Stimulated activated CD8-positive, alpha-beta memory T cell treated with anti-CD3 and anti-CD28 coated beads, Interleukin-15, amount 100 ng/mL, for 48 hours (primary cell): Measurements from ENCODE around the gene C19orf38.

Source experiments
- DNase-seq, 2 donors: peaks; one replicate each; pipeline ENCODE4 v3.0.0-alpha.2; 2020; ENCODE audit warnings: low read depth in 2 of 2

The C19orf38 gene, protein sequence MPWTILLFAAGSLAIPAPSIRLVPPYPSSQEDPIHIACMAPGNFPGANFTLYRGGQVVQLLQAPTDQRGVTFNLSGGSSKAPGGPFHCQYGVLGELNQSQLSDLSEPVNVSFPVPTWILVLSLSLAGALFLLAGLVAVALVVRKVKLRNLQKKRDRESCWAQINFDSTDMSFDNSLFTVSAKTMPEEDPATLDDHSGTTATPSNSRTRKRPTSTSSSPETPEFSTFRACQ

DNA sequence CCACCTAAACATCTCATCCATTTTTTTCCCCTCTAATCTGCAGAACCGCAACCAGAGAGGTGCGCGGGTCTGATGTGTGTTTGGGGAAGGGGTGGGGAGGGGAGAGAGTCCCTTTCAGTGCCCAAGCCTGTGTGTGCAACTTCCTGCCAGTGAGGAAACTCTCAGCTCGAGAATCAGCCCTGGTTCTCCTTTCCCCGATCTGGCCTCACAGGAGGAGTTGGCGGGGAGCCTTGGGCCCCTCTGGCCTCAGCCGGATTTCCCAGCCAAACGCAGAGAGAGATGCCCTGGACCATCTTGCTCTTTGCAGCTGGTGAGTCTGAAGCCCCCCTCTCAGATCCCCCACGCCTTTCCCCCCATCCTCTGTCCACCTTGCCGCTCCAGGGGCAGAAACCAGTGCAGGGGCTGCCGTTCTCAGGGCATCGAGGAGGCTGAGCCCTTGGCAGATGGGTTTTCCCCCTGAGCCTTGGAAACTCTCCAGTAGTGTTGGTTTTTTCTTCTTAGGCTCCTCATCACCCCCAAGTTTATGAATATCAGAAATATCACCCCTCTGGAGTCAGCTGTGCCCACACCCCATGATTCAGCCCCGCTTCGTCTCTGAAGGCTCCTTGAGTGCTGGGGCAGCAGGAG lies at the start of gene C19orf38:
Gene C19orf38, plus strand, starts transcription at position 186 of the 627 bp plus-strand sequence. Its CDS starts 94 bp downstream, at position 280.
- no peak for DNase-seq

DNA sequence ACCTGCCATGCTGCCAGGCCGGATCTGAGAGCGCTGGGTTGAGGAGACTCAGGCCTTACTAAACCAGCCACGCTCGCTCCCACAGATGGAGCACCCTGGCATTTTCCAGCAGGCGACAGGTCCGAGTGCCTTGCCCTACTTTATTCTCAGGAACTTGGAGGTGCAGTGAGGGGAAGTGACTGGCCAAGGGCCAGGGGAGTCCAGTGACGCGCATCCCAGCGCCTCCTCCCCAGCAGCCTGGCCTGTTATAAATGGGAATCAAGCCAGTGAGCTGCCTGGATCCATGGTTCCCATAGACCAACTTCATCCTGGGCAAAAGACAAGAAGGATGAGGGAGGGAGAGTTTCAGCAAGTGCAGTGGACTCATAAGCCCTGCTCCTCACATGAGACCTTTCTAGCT lies 47.7 kb upstream of the C19orf38 start:
- DNase-seq: no peak

DNA sequence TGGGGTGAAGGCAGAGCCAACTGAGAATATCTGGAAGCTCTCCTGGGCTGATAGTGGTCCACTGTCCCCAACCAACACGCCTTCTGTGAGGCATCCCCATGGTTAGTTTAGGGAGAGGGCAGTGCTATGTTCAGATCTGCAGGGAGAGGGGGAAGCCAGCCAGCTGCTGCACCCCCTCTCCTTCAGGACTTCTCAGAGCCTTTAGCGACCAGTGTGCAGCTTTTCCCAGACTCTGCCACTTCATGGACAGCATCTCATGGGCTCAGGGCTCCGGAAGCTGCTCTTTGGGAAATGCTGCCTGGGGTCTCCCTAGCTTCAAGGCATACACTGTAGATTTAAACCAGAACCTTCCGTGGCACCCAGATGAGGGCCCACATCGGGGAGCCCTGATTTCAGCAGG lies 45.7 kb upstream of the C19orf38 start:
- no peak for DNase-seq

DNA sequence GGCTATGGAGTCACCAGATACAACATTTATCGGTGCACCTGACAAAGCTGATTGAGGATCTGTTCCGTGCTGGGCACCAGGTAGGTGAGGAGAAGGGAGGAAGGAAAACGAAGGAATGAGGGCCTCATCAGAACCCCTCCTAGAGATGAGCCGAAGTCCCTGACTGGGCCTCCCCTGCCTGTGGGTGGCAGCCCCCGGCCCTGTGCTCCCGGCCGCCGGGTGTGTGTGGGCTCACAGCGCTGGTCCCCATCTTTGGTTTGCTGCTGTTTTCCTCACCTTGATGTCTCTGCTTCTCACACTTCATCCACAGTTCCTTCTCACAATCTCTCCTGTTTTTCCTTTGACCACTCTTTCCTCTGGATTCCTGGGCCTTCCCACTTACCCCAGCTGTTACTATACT lies 45.0 kb upstream of the C19orf38 start:
- DNase-seq: no peak

DNA sequence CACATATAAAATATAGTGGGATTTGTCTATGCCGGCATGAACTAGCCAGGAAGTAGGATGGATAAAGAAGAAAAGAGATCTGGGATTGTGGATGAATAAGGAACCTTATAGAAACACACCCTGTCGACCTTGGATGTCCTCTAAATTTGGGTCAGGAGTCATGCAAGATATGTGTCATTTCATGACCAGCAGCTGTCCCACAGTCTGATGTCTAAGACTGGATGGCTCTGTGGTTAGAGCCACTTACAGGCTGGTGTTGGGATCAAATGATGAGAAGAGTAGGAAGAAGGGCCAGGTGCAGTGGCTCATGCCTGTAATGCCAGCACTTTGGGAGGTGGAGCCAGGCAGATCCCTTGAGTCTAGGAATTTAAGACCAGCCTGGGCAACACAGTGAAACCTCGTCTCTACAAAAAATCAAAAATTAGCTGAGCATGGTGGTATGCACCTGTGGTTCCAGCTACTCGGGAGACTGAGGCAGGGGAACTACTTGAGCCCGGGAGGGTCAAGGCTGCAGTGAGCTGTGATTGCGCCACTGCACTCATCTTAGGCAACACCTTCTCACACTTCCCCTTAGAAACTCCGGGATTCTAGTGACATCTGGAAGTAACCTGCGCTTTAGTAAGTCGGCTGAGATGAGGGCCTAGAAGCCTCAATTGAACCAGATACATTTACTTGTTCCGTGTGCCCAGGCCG lies 43.0 kb upstream of the C19orf38 start:
- DNase-seq: no peak

DNA sequence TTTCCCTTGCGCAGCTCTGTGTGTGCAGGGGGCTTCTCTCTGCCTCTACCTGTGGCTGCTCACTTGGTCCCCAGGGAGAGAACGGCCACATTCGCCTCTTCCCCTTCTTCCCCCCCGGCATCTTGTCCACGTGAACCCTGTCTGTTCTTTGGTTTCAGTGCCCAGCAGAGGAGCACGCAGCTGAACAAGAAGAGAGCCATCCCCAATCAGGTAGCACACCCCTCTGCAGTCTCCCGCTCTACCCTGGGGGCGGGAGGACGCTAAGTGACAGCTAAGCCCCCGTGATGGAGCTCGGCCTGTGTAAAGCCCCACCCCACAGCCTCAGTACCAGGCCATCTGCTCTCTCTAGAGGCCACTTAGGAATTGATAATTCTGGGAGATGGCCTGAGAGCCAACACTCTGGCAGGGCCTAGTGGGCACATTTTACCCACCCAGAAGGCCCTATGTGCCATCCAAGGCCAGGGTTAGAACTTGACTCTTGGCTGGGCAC lies 42.4 kb upstream of the C19orf38 start:
- DNase-seq: no peak

DNA sequence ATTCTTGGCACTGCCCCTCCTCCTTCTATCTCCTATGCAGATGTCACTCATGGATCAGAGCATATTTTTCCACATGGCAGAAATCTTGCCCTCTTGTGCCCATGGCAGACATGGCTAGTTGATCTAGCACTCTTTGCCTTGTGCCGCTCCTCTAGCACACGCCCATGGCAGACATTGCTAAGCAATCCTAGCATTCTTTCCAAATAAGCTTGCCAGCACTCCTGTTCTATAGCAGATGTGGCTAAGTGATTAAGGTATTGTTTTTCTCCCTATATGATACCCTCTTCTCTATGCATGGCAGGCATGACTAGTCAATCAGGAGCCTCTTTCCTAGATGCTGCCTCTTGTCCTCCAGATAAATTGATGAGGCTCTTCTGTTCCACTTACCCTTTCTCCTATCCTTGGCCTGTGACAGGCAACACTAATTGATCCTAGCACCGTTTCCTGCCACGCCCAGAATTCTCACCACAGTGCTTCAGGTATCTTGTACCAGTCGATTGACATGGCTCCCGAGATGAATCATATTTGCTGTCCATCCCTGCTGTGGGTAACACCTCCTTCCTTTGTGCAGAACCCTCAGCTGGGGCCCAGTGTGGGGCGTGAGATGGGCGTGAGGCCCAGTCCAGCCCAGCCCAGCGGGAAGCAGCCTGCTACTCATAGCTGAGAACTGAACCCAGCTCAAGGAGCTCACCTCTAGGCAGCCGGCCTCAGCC lies 39.1 kb upstream of the C19orf38 start:
- peak; percentile 16 to 28 for DNase-seq

DNA sequence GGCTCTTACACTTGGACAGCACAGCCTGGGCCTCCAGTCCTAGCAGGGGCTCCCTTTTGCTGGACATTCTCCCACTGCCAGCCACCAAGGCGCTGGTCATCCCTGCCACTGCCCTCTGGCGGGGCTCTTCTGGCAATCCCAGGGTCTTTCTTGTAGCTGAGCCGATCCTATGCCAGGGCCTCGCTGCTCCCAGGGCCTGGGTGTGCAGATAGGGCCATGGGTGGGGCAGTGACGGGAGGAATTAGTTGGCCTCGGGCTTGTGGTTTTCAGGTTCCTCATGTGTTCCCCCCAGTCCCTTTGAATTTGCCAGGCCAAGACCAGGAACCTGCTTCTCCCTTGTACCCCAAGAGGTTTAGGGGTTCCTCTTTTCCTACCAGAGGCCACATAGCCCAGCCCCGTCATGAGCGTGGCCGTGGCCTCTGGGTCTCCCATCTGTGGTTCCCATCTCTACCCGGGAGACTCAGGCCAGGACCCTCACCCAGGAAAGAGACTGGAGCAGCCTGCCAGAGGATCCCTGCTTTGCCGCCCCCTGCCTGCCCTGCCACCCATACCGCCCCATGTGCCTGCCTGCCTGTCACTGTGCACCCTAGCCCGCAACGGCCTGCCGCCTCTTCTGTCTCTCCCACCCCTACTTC lies 38.4 kb upstream of the C19orf38 start:
- DNase-seq: no peak

DNA sequence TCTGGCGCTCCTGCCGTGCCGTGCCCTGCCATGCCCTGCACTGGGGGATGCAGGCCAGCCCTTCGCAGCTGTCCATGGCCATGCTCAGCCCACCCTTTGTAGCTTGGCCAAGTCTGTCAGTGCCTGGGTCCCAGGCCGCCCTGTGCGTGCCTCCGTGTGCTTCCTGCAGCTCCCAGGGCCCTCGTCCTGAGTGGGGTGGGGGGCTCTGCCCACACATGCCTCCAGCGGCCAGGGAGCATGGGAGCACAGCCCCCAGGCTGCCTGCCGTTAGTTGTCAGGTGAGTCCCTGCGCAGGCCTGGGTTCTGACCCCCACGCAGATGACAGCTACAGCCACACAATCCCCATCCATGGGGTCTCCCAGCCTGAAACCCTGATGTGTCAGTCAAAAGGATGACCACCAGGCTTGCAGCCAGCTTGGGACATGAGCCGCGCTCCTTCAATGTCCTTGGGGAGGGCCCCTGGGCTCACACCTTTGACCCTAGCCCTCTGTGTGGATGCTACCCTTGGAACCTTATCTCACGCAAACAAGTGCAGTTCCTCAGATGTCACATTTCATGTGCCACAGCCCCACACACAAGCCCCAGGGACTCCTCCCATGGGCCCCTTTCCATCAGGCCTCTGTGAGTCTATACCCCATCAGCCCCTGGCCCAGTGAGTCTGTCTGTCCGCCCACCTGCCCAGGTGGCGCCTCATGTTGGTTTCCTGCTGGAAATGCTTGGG lies 36.7 kb upstream of the C19orf38 start:
- no peak for DNase-seq

DNA sequence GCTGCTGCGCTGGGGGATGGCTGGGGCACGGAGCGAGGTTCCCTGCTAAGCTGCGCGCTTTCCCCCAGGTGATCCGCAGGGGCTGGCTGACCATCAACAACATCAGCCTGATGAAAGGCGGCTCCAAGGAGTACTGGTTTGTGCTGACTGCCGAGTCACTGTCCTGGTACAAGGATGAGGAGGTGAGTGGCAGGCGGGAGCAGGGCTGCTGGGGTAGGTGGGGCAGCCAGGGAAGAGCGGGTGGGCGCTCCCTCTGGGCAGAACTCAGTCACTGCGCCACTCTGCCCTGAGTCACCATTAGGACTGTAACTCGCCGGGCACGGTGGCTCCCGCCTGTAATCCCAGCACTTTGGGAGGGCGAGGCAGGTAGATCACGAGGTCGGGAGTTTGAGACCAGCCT lies 36.0 kb upstream of the C19orf38 start:
- DNase-seq: no peak

DNA sequence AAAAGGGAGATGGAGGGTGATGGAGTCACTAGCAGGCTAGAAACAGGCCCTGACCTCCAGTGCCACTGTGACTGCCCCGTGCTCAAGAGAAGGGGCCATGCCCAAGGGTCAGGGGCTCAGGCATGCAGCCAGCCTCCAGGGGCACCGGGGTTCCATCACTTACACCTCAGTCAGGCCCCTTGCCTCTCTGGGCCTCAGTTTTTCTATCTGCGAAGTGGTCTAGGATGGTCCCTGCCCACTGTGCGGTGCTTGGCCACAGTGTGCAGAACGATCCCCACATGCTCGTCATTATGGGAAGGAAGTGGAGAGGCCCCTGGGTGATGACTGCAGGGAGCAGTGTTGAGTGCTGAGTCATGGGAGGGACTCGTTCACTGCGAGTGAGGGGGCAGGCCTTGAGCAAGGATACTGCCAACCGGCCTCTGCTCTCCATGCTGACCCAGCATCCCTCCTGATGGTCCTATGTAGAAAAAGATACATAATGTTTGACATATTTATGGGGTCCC lies 35.3 kb upstream of the C19orf38 start:
- DNase-seq: peak; percentile 36 to 42

DNA sequence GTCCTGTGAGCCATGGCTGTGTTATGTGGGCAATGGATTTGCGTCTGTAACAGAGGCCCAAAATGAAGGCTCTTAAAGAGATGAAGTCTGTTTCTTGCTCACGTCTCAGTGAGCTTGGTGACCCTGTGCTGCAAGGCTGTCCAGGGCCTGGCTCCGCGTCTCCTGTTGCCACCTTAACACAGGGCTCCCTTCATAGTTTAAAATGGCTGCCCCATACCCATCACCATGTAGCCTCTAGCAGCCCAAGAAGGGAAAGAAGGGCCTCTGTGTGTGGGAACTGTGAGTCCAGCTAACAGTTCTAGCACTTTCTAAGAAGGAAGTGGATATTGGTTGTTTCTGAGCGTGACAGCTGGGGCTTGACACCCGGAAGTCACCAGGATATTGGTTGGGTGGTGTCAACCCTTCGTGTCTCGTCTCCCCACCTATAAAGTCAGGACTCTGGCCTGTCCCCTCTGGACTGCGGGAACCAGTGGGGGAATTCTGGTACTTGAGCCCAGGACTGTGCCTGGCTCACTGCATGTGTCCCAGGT lies 33.1 kb upstream of the C19orf38 start:
- DNase-seq: no peak

DNA sequence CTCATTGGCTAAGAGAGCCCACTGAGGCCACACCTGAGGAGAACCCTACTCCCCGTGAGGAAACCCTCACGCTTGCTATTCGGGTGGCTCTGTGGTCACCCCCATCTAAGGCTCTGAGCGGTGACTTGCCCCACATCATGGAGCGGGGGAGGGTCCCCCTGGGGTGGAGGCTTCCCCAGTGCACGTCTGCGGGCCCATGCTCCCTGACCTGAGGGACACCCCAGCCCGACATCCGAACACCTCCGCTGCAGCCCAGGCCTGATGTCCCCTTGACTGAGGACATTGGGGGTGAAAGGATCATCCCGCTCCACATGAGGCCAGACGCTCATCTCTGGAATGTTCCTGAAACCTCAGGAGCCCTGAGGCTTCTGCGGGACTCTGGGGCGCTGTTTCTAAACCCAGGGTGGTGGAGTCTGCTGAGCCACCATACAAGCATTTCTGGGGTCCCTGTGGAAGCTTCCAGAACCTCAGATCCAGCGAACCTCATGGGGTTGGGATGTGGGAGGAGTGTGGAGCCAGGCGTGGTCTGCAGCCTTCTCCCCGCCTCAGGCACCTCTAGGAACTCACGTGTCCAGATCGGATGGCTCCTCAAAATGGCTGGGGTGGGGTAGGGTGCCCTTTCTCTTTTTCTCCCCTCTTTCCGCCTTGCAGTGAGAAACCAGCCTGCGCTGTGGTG lies 32.1 kb upstream of the C19orf38 start:
- DNase-seq: no peak

DNA sequence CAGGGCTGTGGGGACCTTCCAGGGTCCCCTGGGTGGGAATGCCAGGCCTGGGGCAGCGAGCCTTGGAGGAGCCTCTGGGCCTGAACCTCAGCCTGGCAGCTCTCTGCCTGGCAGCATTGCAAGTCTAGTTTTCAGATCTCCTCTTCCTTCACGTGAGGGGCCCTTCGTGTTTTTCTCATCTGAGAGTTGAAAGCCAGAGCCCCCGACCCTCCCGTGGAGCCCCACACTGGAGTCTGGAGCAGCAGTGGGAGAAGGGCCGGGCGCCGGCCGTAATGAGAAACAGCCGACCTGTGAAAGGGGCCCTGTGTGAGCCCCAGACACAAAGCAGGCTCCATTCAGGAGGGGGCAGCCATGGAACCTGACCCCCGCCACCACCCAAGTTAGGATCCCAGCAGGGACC lies 31.5 kb upstream of the C19orf38 start:
- DNase-seq: no peak

DNA sequence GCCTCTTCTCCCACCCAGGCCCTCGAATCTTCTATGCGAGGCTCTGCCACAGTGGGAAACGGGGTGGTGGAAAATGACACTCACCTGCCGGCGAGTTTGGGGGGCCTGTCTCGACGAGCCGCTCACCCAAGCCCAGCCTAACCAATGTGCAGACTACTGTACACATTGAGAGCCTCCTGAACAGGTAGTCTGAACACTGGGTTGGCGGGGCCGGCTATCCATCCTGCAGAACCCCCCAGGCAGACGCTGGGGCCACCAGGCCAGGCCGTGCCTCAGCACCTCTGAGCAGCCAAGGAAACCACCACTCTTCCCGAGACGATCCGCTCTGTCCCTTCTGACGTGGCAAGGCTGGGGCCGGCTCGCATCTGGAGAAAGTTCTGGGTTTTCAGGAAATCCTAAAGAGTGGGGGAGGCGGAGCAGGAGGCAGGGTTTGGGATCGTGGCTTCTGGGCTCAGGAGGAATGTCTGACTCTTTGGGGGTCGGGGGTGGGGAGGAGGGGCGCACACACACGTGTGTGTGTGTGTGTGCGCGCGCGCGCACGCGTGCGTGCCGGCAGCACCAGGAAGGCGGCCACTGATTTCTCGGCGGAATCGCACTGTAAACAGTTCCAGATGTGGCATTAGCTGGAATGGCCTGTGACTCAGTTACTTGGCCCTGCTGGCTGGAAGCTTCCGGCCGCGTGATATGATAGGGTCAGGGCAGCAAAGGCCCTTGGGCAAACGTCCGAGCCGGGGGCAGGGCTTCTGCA lies 30.8 kb upstream of the C19orf38 start:
- no peak for DNase-seq

DNA sequence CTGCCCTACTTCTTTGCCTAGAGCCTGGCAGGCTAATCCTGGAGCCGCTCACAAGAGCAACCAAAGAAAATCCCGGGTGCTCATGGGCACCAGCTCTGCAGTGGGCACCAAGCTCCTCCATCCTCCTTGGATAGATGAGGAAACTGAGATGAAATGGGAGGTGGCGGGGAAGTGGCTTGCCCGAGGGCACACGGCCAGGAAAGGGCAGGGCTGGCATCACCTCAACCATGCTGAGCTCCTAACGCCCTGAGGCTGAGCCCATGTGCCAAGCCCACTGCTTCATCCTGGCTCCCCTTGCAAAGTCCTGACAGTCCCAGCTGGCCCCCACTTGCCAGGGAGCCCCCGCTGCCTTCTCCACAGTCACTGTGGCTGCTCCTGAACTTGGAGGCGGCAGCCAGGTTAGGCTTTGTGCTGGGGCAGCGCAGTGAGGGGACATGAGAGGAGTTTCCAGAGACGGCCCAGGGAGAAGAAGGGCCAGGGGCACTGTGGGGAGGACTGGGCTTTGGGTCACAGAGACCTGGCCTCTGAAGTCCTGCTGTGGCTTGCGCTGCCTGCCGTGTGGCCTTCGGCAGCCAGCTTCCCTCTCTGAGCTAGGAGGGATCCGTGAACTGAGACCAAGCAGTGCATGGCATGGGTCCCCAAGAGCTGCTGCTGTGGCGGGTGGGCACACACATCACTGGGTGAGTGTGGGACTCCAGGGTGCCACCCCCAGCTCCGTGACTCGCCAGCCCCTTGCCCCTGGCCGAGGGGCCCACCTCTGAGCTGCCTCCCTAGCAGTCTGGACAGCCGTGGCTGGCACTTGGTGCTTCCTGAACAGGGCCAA lies 29.7 kb upstream of the C19orf38 start:
- DNase-seq: no peak

DNA sequence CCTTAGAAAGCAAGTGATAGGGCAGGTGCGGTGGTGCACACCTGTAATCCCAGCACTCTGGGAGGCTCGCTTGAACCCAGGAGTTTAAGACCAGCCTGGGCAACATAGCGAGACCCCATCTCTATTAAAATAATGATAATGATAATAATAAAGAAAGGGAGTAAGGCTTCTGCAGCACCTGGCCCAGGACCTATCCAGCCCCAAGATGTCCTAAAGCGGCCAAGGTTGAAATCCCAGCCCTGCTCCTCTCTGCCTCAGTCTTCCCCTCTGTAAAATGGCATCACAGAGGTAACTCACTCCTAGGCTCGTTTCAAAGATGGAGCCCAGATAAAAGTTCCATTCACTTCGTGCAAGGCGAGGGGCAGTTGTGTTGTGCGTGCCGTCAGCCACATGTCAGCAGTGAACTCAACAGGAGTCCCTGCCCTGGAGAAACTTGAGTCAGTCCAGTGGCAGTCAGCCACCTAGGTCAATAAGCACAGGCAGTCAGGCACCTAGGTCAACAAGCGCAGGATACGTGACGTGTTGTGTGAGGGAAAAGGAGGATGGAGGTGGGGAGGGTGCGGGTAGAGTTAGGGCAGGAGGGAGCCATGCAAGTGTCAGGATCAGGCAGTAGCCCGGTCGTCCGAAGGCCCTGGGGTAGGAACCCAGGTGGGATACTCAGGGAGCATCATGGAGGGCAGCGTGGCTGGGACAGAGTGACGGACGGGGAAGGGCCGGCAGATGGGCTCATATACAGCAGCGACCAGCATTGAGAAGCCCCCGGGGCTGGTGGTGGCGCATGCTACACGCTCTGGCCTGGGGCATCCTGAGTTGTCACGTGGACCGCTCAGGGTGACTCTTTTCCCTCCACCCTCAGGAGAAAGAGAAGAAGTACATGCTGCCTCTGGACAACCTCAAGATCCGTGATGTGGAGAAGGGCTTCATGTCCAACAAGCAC lies 28.8 kb upstream of the C19orf38 start:
- no peak for DNase-seq
